GM19238 (cell line): ENCODE data around the gene CANT1.

Experiments
- DNase-seq: peaks from one replicate; pipeline ENCODE4 v3.0.0; 2011; ENCODE audit warnings: low spot score; ENCODE audit not compliant: insufficient read length

The CANT1 gene

DNA sequence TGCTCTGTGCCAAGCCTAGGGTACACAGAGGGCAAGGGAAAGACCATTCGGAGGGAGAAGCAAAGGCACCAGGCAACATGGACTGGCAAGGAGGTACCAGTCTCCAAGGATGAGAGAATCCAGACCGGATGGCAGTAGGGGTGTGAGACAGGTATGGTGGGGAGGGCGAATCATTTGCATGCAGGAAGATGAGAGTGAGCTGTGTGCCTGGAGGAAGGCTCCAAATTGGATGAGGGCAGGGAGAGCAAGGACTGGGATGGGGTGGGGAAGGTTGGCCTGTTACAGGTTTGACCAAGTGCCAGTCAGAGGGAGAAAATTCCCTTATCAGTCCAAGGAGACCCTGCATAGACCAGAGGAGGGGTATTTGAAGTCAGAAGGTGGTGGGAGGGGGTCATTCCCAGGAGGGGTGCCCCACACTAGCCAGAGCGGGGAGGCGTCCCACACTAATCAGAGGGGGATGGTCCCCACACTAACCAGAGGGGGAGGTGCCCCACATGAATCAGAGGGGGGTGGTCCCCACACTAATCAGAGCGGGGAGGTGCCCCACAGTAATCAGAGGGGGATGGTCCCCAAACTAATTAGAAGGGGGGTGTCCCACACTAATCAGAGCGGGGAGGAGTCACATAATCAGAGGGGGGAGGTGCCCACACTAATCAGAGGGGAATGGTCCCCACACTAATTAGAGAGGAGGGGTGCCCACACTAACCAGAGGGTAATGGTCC is 737 bp downstream of the CANT1 start:
- no peak for DNase-seq

DNA sequence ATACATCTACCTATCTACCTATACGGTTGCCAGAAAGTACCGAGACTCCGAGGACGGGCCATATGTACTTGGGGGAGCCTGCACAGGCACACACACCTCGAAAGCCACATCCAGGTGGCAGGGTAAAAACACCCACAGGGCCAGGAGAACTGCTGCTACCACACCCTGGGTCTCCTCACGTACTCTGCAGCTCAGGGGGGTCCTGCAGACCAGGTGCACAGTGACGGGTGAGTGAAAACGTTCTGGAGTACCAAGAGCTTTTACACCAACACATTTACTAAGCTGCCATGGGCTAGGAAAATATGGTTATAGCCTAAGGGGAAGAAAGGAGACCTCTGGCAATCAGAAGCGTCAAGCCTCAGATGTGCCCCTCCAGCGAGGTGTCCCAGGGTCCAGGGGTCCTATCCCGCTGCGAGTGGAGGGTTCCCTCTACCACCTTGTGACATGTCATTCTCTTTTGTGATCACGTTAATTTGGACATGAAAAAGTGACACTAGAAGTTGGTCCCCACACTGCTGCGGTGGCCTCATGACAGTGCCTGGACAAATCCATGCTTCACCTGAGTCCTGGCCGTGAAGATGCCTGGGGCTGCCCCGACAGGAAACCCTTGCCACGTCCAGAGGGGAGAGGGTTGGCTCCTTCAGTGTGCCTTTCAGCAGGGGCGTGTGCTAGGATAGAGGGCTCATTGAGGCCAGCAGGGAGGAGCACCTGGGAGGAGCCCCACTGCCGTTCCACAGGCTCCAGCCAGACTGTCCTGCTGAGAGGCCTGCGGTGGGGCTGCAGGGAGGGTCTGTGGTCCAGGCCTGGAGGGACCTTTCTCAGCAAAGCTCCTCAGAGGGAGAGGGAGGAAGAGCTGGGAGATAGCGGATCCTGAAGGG is 1.8 kb downstream of the CANT1 start:
- DNase-seq = no peak

DNA sequence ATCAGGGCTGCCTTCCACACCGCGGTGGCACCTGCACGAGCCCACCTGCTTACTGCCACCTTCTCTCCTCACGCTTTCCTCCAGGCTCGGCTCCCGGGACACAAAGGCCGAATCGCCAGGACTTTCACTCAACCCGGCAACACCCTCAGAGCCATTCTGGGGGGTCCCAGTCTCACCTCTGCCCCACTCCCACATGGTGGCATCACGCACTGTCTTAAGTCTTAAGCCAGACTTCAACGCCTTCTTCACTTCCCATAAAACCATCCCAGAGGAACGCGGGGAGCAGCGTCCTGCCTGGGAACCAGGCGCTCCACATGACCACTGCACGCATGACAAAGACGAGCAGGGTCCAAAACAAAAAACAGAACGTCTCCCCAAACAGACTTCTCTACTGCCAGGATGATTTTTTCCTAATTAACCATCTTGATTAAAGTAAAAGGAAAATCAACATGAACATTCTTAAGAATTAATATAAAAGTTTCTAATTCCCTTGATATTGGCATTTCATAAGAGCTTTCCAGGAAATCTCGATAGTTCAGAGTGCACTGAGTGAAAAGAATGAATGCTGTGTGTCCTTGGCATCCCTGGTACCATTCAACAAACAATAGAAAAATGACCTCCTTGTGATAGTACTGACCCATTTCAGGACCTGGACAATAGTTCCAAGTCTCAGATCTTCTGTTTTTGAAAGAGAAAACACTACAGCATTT is 2.6 kb downstream of the CANT1 start:
- DNase-seq = no peak

DNA sequence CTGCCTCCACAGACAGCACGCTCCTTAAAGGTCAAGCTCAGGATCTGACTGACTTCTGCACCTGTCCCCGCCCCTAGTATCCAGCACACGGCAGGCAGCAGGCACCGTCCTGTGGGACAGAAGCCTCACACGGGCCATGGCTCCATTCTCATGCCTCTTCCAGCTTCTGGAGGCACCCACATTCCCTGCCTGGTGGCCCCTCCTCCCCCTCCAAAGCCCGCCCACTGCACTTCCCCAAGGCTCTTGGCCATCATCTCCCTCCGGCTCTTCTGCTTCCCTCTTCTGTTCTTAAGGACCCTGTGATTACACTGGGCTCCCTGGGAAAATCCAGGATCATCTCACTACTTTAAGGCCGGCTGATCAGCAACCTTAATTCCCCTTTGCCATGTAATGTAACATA is 3.5 kb downstream of the CANT1 start:
- DNase-seq = no peak

DNA sequence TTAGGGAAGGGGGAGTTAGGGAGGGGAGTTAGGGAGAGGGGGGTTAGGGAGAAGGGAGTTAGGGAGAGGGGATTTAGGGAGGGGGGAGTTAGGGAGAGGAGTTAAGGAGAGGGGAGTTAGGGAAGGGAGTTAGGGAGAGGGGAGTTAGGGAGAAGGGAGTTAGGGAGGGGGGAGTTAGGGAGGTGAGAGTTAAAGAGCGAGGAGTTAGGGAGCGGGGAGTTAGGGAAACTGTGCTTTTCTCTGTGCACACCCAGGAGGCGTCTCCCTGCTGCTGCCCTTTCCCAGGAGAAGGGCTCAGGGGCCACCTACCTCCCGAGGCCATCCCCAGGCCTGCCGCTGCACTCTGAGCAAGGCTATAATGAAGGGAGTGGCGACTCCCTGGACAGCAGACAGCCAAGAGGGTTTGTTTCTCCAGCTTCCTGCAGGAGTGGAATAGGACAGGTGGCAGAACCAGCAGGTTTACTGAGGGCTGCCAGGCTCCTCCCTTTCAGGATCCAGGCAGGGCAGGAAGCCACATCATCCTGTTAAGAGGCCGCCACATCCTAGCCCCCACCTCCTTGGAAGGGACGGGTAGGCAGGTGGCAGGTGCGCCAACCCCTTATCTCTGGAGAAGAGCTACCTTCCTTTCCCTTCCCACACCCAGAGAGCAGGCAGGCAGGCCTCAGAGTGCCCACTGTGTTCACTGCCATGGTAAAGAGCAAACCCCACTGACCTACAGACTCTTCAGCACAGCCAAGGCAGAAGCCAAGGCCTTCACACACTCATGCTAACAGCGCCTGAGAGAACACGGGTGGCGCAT is 4.3 kb downstream of the CANT1 start:
- DNase-seq = no peak

DNA sequence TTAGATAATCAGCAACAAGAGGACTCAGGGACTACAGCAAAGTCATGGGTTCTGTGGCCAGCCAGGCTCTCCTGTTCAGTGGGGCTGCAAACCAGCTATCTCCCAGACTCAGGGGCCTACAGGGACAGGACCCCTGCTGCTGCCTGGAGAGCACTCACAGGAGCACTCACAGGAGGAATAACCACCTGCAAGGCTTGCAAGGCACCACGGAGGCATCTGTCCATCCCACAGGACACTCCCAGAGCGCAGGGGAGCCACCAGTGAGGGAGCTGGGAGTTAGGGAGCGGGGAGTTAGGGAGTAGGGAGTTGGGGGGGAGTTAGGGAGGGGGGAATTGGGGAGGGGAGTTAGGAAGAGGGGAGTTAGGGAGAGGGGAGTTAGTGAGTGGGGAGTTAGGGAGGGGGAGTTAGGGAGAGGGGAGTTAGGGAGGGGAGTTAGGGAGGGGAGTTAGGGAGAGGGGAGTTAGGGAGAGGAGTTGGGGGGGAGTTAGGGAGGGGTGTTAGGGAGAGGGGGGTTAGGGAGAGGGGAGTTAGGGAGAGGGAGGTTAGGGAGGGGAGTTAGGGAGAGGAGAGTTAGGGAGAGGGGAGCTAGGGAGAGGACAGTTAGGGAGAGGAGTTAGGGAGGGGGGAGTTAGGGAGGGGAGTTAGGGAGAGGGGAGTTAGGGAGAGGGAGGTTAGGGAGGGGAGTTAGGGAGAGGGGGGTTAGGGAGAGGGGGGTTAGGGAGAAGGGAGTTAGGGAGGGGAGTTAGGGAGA is 5.7 kb downstream of the CANT1 start:
- no peak for DNase-seq

DNA sequence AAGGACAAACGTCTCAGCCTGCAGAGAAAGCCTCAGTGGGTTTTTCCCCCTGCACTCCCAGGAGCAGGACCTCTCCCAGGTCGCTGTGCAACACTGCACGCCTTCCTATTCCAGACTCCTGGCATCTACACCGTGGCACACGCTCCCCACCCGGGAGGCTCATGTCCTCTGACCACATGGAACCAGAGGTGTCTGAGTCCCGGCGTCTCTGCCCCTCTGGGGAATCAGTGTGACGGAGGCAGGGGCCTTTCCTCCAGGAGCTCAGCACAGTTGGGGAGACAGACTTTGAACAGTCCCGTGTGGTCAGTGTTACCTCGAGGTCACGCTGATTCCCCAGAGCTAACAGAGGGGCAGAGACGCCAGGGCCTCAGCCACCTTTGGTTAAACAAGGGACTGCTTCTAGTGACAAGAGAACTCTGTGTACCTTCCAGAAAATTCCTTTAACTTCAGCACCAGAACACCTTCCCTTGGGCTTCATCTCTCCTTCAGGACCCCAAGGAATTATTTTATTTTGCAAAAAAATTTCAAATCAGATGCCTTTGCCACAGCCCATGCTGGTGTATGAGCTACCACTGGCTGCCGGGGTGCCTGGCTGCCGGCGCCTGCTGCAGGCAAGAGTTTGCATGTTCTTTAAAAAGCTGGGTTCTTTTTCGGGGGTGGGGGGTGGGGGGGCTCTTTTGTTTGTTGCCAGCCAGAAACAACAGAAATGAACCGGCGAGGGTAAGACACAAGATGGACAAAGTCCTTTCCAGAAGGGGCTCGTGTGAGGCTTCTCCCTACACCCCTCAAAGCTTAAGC is 6.6 kb downstream of the CANT1 start:
- DNase-seq = no peak

DNA sequence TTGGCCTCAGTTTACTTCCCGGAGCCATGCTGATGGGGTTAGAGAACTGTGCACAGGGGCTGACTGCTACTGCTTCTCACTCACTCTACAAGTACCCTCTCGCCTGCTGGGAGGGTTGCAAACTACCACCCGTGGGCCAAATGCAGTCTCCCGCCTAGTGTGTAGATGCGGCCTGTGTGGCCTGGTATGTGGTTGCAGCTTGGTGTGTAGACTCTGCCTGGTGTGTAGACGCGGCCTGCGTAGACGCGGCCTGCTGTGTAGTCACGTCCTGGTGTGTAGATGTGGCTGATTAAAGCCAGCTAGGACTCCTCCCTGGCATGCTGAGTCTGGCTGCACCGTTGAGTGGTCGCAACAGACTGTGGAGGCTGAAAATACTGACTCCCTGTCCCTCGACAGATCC is 7.3 kb downstream of the CANT1 start:
- no peak for DNase-seq

DNA sequence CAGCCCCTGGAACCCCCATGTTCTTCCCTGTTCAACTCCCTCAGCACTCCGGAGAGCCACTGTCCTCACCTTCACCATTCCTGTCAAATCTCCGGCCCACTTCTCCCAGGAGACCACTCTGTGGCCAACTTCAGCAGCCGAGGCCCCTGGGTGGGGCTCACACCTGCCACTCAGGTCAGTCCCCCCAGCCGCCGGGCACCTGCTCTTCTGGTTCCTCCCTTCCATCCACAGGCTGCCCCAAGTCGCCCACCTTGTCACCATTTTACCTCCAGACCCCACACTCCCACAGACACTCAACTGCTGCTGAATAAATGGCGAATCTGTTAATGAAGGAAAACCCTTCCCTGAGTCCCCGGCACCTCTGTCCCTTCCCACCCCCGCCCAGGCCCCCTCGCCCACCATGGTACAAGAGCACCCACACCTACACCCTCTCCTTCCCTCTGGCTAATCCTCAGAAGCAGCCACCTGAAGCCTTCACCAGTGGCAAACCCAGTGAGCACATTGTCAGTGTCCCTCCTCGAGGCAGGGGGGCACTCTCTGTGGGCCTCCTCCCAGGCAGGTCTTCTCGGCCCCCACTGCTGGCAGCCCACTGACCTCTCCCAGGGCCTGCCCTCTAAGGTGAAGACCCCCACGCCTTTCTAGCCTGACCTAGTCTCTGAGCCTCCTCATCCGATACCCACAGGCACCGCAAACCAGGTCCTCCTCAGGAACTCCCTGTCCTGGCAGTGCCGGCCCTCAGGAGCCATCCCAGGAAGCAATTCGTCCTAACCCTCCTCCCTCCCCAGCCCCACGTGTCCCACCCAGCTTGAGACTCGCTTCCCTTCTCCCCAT is 8.2 kb downstream of the CANT1 start:
- DNase-seq = no peak

DNA sequence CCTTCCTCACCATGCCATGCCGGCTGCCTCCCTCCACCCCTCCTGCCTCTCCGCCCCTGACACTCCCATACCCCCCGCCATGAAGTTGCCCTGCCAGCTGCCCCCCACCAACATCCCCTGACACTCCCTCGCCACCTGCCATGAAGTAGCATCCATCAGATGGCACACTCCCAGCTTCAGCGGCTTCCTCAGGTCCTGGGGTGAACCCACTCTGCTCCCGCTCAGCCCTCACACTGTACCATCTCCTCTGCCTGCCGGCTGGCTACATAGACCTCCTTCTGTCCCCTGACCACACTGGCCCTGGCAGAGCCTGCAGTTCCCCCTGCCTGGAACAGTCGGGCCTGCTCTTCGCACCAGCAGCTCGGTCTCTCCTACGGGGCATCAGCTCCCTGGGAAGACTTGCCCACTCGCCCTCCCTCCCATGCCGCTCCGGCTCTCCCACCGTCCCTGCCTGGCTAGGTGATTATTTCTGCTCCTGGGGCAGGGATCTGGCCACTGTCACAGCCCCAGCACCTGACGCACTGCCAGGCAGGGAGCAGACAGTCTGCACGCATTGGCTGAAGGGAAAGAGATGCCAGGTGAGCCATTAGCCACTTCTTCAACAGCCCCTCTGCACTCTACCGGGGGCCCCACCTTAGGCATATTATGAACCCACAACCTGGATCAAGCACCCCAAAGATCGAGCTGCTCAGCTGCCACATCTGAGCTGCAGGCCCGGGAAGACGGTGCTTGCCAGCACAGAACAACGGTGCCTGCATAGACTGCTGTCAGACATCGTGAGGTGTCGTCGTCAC is 9.0 kb downstream of the CANT1 start:
- DNase-seq = no peak

DNA sequence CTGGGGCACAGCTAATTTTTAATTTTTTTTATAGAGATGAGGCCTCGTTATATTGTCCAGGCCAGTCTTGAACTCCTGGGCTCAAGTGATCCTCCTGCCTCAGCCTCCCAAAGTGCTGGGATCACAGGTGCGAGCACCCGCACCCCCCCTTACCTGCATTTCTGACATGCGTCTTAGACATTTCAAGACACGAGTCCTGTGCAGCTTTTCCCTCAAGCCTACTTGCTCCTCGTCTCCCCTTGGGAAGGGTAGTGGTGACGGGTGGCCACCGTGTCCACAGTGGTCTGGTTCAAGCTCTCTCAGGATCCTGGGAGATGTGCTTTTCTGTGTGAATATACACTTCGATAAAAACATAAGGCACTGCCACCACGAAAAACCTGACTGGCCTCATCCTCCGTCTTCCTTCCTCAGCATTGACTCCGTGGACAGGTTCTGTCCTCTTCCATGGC is 9.6 kb downstream of the CANT1 start:
- DNase-seq = no peak

DNA sequence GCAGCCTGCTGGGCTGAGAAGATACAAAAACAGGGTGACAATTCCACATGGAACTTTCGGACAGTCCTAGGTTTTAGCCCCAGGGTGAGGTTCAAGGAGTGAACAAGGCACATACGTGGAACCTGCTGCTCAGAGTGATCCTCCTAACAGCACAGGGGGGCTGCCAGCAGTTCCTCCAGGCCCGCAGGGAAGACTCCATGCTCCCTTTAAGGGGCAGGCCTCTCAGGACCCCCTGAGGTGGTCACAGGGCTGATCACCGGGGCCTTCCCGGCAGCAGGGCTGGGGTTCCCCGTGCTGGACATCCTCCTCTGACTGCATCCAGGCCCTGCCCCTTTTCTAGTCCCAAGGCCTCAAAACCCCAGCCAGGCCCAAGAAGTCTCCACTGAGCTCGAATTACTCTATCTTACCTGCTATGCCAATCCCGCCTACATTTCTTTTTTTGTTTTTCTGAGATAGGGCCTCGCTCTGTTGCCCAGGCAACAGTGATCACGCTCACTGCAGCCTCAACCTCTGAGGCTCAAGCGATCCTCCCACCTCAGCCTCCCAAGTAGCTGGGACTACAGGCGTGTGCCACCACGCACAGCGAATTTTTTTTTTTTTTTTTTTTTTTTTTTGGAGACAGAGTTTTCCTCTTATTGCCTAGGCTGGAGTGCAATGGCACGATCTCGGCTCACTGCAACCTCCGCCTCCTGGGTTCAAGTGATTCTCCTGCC is 10.4 kb downstream of the CANT1 start:
- DNase-seq = no peak

DNA sequence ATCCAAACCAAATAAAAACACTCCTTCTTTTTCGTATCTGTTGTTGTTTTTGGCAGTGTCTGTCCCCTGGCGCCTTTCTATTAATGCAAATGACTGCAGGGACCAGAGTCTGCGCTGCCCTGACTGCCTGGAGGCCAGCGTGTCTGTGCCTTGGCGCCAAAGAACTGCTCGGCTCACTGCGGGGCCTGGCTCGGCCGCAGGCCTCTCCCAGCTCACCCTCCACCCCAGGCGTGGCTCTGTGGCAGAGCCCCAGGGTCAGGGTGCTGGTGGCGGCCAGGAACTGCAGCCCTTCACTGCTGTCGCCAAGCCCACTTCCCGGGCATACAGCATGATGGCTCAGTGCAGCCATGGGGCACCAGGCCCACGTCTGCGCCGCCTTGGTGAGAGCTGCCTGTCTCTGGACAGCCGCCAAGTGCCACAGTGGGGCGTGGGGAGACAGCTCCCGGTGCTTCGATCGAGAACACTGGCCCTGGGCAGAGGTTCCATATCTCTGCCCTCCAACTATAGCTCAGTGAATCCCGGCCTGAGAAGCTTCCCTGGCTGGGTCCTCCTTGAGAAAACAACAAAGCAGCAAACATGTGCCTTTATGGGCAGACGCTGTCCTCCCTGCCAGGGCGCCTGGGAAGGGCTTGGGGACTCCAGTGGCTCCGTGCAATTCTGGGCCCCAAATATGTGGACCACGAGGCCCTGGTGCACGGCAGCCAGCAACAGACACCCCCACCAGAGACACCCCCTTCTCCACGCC is 11.1 kb downstream of the CANT1 start:
- no peak for DNase-seq

DNA sequence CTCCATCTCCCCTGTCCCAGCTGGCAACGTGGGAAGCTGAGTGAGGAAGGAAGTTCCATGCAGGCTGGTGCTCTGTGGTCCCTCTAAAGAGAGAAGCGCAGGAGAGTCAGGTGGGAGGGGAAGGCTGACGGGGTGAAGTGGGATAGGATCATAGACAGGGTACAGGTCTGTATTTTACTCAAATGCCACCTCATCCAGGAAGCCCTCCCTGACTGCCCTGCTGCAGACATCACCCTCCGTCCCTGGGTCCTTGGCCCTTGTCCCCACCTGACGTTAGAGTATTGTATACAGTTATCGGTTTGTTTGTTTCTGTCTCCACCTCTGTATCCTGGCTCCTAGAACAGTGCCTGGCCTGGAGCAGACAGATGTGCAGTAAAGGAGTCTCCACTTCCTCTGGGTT is 11.7 kb downstream of the CANT1 start:
- no peak for DNase-seq

DNA sequence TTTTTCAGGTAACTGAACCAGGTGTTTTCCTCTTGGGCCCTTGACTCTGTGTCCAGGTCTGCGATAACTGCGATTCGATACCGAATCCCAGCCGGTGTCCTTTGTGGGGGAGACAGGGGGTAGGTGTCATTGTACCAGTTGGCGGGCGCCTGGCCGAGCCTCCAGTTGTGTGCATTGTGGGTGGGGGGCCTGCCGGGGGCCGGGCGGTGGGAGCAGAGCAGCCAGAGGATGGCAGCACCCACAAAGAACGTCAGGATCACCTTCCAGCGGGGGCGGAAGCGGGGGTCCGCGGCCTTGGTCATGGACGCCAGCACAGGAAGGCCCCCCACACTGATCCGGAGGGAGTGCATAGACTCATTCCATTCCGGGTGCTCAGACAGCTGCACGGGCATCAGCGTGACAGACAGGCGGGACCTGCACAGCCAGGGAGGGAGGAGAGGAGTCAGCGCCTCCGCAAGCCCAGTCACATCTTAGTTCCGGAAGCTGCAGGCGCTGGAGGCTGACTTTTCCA is 12.3 kb downstream of the CANT1 start:
- DNase-seq = no peak

DNA sequence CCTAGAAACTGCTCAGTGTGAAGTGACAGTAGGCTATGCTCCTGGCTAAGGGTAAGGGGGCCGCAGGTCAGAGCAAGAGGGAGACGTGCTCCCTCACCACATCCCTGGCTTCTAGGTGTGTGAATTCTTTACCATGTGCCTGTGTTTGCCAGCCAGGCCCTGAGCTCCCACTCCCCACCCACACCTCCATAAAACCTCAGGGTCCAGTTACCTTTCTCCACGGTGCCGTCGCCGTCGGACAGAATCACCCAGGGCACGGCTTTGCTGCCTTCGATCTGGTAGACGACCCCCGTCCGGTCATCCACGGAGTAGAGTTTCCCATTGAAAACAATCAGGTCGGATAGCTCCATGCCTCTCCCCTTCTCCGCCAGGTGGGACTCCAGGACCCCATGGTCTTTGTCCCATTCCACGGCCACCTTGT is 12.8 kb downstream of the CANT1 start:
- DNase-seq = no peak
